Ascending aorta (tissue), 2 donors: Measurements from ENCODE around the gene OSCP1. TPM values are rescaled to one million over a fixed set of nuclear protein-coding genes. Genes with fewer than 3 reads are reported as not detected.
A peak's percentile ranks its signal among the peaks of the same experiment; 100 is the strongest.
"Not testable (repeated sequence)": the region's sequence is repeated elsewhere in the genome, so short reads cannot be mapped to it uniquely, and the experiment has no call there.

Experiments
- DNase-seq, 2 donors: peaks; one replicate each; pipeline ENCODE4 v3.0.0-alpha.2; 2019; ENCODE audit warnings: low spot score in 2 of 2
- H3K27ac ChIP-seq, 2 donors: fragments of 200-600 bp; sonication (generic); one replicate each; pipeline ENCODE4 v1.5.1; 2016 to 2017; ENCODE audit warnings: mild to moderate bottlenecking in 1 of 2
- H3K27me3 ChIP-seq: fragments of 200-600 bp; sonication (generic); one replicate; pipeline ENCODE4 v1.5.1; 2017
- H3K36me3 ChIP-seq, 2 donors: fragments of 200-600 bp; sonication (generic); one replicate each; pipeline ENCODE4 v1.5.1; 2016
- H3K4me1 ChIP-seq, 2 donors: fragments of 200-600 bp; sonication (generic); one replicate each; pipeline ENCODE4 v1.5.1; 2016 to 2017; ENCODE audit warnings: mild to moderate bottlenecking in 1 of 2
- H3K4me3 ChIP-seq, 2 donors: fragments of 200-600 bp; sonication (generic); one replicate each; pipeline ENCODE4 v1.5.1; 2016 to 2017; ENCODE audit warnings: mild to moderate bottlenecking in 1 of 2
- H3K9me3 ChIP-seq, 2 donors: fragments of 200-600 bp; sonication (generic); one replicate each; pipeline ENCODE4 v1.5.1; 2016
- CTCF ChIP-seq, 3 experiments: fragments of 200-600 bp in 2 of 3; fragments of 450-650 bp in 1 of 3; sonication (generic) in 2 of 3; IDR thresholded peaks; one replicate each; pipeline ENCODE4 v1.5.1; 2016 to 2019; ENCODE audit warnings: antibody characterized with exemption in 3 of 3, mild to moderate bottlenecking in 1 of 3, moderate library complexity in 1 of 3
- intact Hi-C: fragments of 100-400 bp; cut with DNase I; formaldehyde crosslinking; loops from one replicate; pipeline ENCODE4 v1.15.1; 2023
- total RNA-seq: library from RNA; depleted of rRNA; stranded (reverse); fragments of >200 nt; gene quantifications from one replicate; pipeline ENCODE4 v1.1.0, GENCODE V29; 2016

The OSCP1 gene
- total RNA-seq, 1 donor from 2014 or later: 10.6 TPM

GRCh38 chr1:36487906-36488305, 37.7 kb upstream of the OSCP1 start:
- Histone ChIP-seq H3K4me3 (no peak overlapping the region), H3K27me3 (no peaks in the 10 kb centered on the region), H3K36me3 (no peaks in the 10 kb centered on the region), H3K9me3 (no peaks in the 10 kb centered on the region), H3K4me1 (no peaks in the 10 kb centered on the region), H3K27ac (no peak overlapping the region)
- no peak for TF ChIP-seq CTCF (IDR thresholded peaks at IDR 0.05)
- DNase-seq: no peak
- intact Hi-C loops: no loop called here

GRCh38 chr1:36487336-36487725, 37.1 kb upstream of the OSCP1 start:
- intact Hi-C loops, DNase-seq, H3K4me3 ChIP-seq, H3K9me3 ChIP-seq, H3K27ac ChIP-seq, H3K4me1 ChIP-seq, H3K27me3 ChIP-seq, H3K36me3 ChIP-seq: not testable (repeated sequence)

GRCh38 chr1:36486439-36487335, 36.4 kb upstream of the OSCP1 start:
- H3K27me3 ChIP-seq: no peaks in the 10 kb centered on the region
- H3K4me3 ChIP-seq: no peak overlapping the region
- no peak for TF ChIP-seq CTCF (IDR thresholded peaks at IDR 0.05)
- peak; percentile 25 to 74 for DNase-seq
- no peaks in the 10 kb centered on the region for H3K4me1 ChIP-seq
- no peak overlapping the region for H3K27ac ChIP-seq
- H3K9me3 ChIP-seq: no peaks in the 10 kb centered on the region
- H3K36me3 ChIP-seq: no peaks in the 10 kb centered on the region
- intact Hi-C loops: no loop called here

- intact Hi-C loops: no loop called here
- TF ChIP-seq CTCF (IDR thresholded peaks at IDR 0.05): no peak
- no peak overlapping the region for H3K27ac ChIP-seq
- no peaks in the 10 kb centered on the region for H3K36me3 ChIP-seq
- no peak for DNase-seq
- no peaks in the 10 kb centered on the region for H3K27me3 ChIP-seq
- H3K4me1 ChIP-seq: no peaks in the 10 kb centered on the region
- H3K4me3 ChIP-seq: no peak overlapping the region
- no peaks in the 10 kb centered on the region for H3K9me3 ChIP-seq
These were observed 35.8 kb upstream of the OSCP1 start for GRCh38 chr1:36486093-36486438.

- intact Hi-C loops: no loop called here
- Histone ChIP-seq H3K4me3 (no peak overlapping the region), H3K36me3 (no peaks in the 10 kb centered on the region), H3K27me3 (no peaks in the 10 kb centered on the region), H3K27ac (no peak overlapping the region), H3K9me3 (no peaks in the 10 kb centered on the region), H3K4me1 (no peaks in the 10 kb centered on the region)
- no peak for TF ChIP-seq CTCF (IDR thresholded peaks at IDR 0.05)
- no peak for DNase-seq
These were observed 33.8 kb upstream of the OSCP1 start for GRCh38 chr1:36484099-36484498.

- no peaks in the 10 kb centered on the region for H3K4me1 ChIP-seq
- DNase-seq: no peak
- no peak within 1 kb of the TSS for H3K27ac ChIP-seq
- TF ChIP-seq CTCF (IDR thresholded peaks at IDR 0.05): no peak
- no peaks in the 10 kb centered on the region for H3K27me3 ChIP-seq
- intact Hi-C loops: no loop called here
- peak within 1 kb of the TSS in 1 of 2 donors; percentile 27 for H3K4me3 ChIP-seq
- no peaks in the 10 kb centered on the region for H3K36me3 ChIP-seq
- no peaks in the 10 kb centered on the region for H3K9me3 ChIP-seq
These were observed 32.6 kb upstream of the OSCP1 start, which contains the start of gene CSF3R for GRCh38 chr1:36482724-36483388. Gene CSF3R (minus strand): TSS chr1:36482913. CDS start chr1:36479496, 3,417 bp downstream.
